Putamen (tissue), 1 donor: Measurements from ENCODE around the gene BBS9.
A peak's percentile ranks its signal among the peaks of the same experiment; 100 is the strongest.

ENCODE experiments used
- DNase-seq: peaks from one replicate; pipeline ENCODE4 v3.0.0-alpha.2; 2016; ENCODE audit warnings: low spot score

BBS9 gene

GRCh38 chr7:33369888-33370287, 240.5 kb downstream of the BBS9 start:
- no peak for DNase-seq

- no peak for DNase-seq
These were observed 243.8 kb downstream of the BBS9 start for GRCh38 chr7:33373195-33373594.

- DNase-seq, result peak; percentile 11
These were observed 250.6 kb downstream of the BBS9 start for GRCh38 chr7:33379891-33380525.

- no peak for DNase-seq
These were observed 259.0 kb downstream of the BBS9 start for GRCh38 chr7:33388332-33388731.

DNA sequence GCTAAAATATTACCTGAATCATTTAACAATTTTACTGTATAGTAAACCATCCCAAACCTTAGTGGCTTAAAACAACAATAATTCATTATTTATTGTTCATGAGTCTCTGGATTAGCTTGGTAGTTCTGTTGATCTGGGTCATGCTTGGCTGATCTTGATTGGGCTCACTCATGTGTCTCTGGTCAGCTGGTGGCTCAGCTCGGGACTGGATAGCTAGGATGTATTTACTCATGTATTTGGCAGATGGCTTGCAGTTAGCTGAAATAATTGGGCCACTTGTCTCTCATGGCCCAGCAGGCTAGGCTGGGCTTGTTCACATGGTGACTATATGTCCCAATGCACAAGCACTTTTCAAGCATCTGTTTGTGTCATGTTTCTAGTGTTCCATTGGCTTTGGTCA, 262.8 kb downstream of the BBS9 start:
- no peak for DNase-seq

- no peak for DNase-seq
These were observed 264.4 kb downstream of the BBS9 start for GRCh38 chr7:33393770-33394169.

DNA sequence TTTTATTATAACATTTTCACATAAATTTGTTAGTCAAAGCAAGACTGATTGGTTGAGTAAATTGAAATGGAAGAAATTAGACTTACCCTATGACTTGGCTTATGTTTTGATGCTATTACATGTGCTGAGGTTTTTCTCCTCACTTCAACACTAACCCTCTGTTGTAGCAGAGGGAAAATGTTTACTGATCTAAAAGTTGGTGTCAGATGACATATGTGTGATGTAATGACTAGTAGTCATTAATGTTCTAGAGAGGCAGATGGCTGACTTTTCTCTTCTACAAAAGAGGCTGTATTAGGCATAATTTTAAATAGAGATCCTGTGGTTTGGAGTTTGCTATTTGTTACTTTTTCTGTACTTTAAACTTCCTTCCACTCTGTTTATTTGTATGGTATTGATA, 266.0 kb downstream of the BBS9 start:
- DNase-seq, result no peak

DNA sequence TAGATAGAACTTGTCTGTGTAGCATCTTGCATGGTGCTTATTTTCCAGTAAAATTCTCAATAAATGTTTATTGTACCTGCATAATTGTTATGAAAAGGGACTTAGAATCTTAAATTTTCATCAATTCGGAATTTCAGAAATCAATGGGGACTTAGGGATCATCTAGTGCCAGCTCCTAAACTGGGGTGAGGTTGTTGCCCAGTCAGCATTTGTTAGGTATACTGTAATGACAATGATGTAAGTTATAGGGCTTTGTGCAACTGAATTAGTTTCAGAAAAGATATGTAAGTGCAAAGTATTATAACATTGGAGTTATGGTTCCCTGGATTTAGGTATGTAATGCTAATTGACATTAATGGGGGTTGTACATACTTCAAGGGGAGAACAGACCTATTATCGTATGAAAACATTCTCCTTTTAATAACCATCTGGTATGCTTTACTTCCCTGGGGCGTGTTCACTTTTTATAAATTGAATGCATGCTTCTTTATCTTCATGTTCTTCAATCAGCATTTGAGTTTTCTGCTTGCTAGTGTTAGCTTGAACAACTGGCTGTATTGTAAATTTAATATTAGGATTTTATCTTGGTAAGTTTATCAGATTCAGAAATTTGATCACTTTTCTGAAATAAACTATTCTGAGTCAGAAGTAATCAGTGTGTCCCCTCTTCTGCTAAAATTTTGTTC, 270.3 kb downstream of the BBS9 start:
- DNase-seq, result no peak

DNA sequence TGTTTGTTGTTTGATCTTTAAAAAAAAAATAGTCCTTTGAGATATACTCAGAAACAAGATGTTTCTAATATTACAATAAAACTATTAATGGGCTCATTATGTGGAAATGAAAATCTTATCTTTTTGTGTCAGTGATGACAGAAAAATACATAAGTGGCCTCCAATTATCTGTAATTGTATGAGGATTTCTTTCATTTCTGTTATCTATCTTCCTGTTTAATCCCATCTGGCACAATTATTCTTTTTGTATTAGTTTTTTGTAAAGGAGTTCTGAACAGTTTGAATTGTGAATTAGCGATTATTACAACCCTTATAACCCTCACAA, 270.8 kb downstream of the BBS9 start:
- DNase-seq, result no peak

DNA sequence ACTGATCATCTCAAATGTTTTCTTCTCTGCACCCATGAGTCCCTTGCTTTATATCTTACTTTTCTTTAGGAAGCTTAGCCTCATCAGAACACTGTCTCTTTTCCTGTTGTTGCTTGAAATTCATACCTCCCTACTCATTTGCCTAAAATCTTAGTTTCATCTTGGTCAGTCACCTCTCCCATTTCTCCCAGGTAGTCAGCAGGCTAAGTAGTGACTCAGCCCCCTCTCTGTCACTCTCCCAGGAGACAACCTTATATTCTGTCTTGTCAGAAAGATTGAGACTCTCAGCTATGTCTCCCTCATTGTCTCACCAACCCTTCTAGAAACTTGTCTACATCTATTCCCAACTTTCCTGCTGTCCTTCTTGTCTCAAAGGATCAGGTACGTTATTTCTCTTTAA, 280.9 kb downstream of the BBS9 start:
- no peak for DNase-seq

DNA sequence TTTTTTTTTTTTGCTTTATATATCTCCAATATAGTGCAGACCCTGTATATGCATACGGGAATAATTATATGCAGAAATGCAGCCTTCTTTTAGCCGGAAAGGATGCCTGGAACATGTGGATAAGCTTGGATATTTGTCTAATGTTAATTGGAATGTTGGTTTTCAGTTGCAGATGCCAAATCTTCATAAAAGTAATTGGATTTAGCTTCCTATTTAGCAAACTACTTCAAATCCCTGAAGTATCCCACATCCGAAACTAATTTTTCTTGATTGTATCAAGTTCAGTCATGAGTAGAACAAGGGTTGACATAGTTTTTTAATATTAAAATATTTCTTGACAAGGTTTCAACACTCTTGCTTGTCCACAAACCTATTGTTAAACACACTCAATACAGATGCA, 281.7 kb downstream of the BBS9 start:
- no peak for DNase-seq

DNA sequence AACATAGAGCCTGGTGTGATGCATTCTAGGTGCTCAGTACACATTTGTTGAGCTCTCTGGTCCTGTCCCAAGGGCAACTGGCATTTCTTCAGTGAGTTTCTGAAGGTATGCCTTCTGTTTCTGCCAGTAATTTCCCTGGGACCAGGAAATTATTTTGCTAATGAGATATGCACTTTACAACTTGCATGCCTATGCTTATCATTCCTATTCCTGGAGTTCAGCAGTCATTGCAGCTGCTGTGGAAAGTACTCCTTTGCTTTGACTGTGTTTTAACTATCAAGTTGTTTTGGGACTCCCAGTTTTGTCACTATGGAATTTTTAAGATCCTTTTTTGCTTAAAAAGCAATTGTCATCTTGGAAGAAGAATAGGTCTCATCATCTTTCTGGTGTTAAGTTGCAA, 283.0 kb downstream of the BBS9 start:
- DNase-seq, result no peak

DNA sequence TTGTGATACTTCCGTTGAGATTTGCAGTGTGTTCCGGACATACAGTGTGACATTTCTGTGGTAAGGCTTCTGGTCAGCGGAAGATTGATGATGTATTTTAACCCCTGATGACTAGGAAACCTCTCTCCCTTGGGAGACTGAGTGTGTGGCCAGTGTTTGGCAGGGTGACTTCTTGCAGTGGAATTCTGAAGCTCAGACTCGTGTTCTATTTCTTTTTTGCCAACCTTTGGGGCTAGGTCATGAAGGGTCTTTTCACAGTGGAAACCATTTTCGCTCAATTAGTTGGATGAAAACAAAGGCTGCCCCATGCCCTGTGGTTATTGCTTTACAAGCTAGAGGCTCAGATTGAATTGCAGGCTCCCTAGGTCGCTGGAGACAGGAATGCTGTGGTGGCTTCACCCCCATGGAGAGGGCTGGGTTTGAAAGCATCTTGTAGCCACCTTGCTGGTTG, 288.9 kb downstream of the BBS9 start:
- no peak for DNase-seq

GRCh38 chr7:33420311-33420940, 291.1 kb downstream of the BBS9 start:
- no peak for DNase-seq

DNA sequence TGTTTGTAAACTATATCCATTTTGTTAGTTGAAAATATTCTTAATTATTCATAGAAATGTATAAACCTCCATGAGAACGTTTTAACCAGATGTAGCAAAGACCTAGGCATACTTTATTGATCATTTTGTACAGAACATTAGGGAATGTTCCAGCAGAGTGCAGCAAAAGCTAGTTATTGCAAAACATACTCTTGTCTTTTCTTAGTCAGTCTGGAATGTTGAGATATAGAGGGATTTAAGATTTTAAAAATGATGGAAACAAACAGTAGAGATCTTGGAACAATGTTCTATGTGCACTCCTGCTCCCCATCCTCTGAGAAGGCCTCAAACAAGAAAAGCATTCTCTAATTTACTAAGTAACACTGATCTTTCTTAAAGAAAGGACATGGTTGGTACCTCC, 292.1 kb downstream of the BBS9 start:
- DNase-seq, result no peak

GRCh38 chr7:33422141-33422540, 292.8 kb downstream of the BBS9 start:
- DNase-seq, result no peak

DNA sequence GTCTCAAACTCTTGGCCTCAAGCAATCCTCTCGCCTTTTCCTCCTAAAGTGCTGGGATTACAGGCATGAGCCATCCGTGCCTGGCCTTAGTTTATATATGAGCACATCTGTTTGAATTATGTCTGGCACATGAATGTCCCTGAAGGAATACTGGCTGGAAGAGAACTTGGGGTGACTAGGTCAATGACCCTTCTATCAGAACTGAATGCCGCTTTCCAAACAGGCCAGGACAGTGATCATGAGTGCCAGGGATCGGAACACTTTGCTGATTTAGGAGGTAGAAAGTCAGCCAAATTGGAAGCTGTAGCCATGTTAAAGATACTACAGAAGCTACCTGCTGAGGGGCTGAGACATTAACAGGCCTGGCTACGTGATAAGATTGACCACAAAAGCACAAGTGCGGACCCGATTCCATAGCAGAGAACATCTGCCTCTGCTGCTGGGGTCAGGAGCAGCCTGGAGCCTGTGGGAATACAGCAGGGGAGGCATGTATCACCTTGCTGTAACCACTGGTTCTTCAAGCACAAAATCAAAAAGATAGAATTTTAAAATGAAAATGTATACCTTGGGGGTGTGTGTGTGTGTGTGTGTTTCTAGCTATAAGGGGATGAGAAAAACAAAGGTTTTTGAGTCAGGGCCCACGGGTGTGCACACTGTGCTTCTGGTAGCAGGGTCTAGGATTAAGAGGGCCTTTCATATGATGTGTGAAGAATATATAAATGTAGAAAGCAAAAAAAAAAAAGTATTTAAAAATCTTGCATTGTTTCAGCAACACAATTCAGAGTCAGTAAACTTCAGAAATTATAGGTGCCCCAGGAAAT, 293.7 kb downstream of the BBS9 start:
- DNase-seq, result no peak

GRCh38 chr7:33423646-33424020, 294.3 kb downstream of the BBS9 start:
- DNase-seq, result no peak

GRCh38 chr7:33425395-33425794, 296.0 kb downstream of the BBS9 start:
- no peak for DNase-seq

GRCh38 chr7:33425929-33426678, 296.7 kb downstream of the BBS9 start:
- no peak for DNase-seq

DNA sequence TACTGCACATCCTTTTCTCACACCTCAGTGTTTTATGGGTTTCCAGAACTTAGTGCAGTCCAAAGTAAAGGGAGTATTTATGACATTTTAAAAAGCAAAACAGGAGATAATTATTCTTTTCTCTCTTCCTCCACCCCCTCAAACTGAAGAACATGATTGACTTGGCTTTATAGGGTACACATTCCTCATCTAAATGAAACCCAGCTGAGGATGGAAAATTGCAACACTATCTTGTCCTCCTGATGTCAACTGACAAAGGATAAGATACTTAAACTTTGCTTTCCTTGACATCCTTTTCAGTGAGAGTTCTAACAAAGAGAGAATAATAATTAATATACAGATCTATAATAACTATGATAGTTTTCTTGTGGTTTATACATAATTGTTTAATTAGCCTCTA, 299.1 kb downstream of the BBS9 start:
- DNase-seq, result no peak

DNA sequence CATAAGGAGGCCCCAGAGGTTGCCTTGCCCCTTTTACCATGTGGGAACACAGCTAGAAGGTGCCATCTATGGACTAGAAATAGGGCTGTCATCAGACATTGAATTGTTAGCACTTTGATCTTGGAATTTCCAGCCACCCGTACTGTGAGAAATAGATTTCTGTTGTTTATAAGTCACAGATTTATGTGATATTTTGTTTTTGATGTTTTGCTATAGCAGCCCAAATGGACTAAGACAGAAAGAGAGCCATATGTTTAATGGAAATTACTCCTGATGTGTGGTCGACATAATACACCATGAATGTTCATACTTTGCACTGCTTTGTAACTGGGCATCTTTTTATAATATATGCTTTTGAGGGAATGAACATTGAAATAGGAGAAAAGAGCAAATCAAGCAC, 302.2 kb downstream of the BBS9 start:
- no peak for DNase-seq
